OCI-LY3 (cell line): Measurements from ENCODE around the gene SLC46A2.

Experiments used
- H2AFZ ChIP-seq: fragments of 200-600, 300-600 bp; shearing (Covaris generic); 2 replicates; pipeline ENCODE4 v1.6.0; 2014; ENCODE audit warnings: antibody characterized with exemption, low read depth, low read length
- H3K27ac ChIP-seq: fragments of 200-600, 300-600 bp; sonication (generic); 2 replicates; pipeline ENCODE4 v1.5.1; 2014; ENCODE audit warnings: mild to moderate bottlenecking, low read length, moderate library complexity, mixed read lengths
- H3K27me3 ChIP-seq: fragments of 200-600, 300-600 bp; sonication (generic); 2 replicates; pipeline ENCODE4 v1.6.1; 2014; ENCODE audit warnings: low read depth, low read length, mixed read lengths
- H3K36me3 ChIP-seq: fragments of 200-600, 300-600 bp; sonication (generic); replicated peaks from 2 replicates; pipeline ENCODE3; 2014; ENCODE audit warnings: low read depth, low read length, mixed read lengths
- H3K4me1 ChIP-seq: fragments of 300-600, 200-600 bp; sonication (generic); 2 replicates; pipeline ENCODE4 v1.6.1; 2014; ENCODE audit warnings: low read length, mixed read lengths
- H3K4me2 ChIP-seq: fragments of 200-600, 300-600 bp; sonication (generic); 2 replicates; pipeline ENCODE4 v1.6.1; 2014; ENCODE audit warnings: low read length, mixed read lengths
- H3K4me3 ChIP-seq: fragments of 300-600, 200-600 bp; sonication (generic); 2 replicates; pipeline ENCODE4 v1.5.1; 2014; ENCODE audit warnings: antibody characterized with exemption, mild to moderate bottlenecking, low read length, moderate library complexity
- H3K79me2 ChIP-seq: fragments of 300-600, 200-600 bp; shearing (Covaris generic); 2 replicates; pipeline ENCODE4 v1.6.1; 2014; ENCODE audit warnings: mild to moderate bottlenecking, low read length, mixed read lengths
- H3K9ac ChIP-seq: fragments of 300-600, 200-600 bp; shearing (Covaris generic); 2 replicates; pipeline ENCODE4 v1.6.0; 2014; ENCODE audit warnings: mild to moderate bottlenecking, low read length, moderate library complexity
- H3K9me3 ChIP-seq: fragments of 200-600, 300-600 bp; shearing (Covaris generic); 2 replicates; pipeline ENCODE4 v1.6.1; 2014; ENCODE audit warnings: low read length, mixed read lengths; ENCODE audit not compliant: insufficient read depth
- H4K20me1 ChIP-seq: fragments of 200-600, 300-600 bp; sonication (generic); 2 replicates; pipeline ENCODE4 v1.6.1; 2016; ENCODE audit warnings: low read length, mixed read lengths; ENCODE audit not compliant: insufficient read depth
- EZH2phosphoT487 ChIP-seq: fragments of 200-600 bp; shearing (Covaris generic); IDR thresholded peaks from 2 replicates; pipeline ENCODE4 v1.6.1; 2018; ENCODE audit warnings: antibody characterized with exemption, mixed run types, low read depth
- TF ChIP-seq, protein P1 (sequence below): fragments of 200-600, 300-600 bp; sonication (generic); IDR thresholded peaks from 2 replicates; pipeline ENCODE4 v1.5.1; 2014; ENCODE audit warnings: antibody characterized with exemption, low read length, low read depth

The SLC46A2 gene

DNA sequence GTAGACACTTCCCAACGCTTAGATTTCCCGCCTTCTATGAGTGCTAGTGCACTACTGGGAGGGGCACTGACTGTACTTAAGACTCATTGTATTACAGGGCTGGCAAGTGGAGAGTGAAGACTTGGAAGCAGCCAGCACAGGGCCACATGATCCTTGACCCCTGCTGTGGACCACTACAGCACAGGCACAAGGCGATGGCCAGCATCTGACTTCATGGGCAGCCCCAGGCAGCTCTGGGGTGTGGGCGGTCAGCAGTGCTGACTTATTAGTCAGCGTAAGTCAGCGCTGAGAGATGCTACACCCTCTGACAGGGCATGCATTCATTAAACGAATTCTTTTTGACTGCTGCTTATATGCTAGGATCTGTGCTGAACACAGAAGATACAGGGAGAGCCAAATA is 9.3 kb downstream of the SLC46A2 start:
- no peak overlapping the region for H3K27ac ChIP-seq
- H2AFZ ChIP-seq: no peak overlapping the region
- no peaks in the 10 kb centered on the region for H3K36me3 ChIP-seq
- H3K9me3 ChIP-seq: no peaks in the 10 kb centered on the region
- peaks cover 4% of the 10 kb centered on the region; the same call in 1 of the 2 replicates for H3K4me1 ChIP-seq
- TF ChIP-seq, protein P1, sequence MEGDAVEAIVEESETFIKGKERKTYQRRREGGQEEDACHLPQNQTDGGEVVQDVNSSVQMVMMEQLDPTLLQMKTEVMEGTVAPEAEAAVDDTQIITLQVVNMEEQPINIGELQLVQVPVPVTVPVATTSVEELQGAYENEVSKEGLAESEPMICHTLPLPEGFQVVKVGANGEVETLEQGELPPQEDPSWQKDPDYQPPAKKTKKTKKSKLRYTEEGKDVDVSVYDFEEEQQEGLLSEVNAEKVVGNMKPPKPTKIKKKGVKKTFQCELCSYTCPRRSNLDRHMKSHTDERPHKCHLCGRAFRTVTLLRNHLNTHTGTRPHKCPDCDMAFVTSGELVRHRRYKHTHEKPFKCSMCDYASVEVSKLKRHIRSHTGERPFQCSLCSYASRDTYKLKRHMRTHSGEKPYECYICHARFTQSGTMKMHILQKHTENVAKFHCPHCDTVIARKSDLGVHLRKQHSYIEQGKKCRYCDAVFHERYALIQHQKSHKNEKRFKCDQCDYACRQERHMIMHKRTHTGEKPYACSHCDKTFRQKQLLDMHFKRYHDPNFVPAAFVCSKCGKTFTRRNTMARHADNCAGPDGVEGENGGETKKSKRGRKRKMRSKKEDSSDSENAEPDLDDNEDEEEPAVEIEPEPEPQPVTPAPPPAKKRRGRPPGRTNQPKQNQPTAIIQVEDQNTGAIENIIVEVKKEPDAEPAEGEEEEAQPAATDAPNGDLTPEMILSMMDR: no peak
- no peak for TF ChIP-seq EZH2phosphoT487
- H3K79me2 ChIP-seq: no peaks in the 10 kb centered on the region
- H4K20me1 ChIP-seq: no peaks in the 10 kb centered on the region
- no peaks in the 10 kb centered on the region for H3K27me3 ChIP-seq
- H3K4me2 ChIP-seq: no peak overlapping the region
- H3K9ac ChIP-seq: no peak overlapping the region
- no peak overlapping the region for H3K4me3 ChIP-seq

DNA sequence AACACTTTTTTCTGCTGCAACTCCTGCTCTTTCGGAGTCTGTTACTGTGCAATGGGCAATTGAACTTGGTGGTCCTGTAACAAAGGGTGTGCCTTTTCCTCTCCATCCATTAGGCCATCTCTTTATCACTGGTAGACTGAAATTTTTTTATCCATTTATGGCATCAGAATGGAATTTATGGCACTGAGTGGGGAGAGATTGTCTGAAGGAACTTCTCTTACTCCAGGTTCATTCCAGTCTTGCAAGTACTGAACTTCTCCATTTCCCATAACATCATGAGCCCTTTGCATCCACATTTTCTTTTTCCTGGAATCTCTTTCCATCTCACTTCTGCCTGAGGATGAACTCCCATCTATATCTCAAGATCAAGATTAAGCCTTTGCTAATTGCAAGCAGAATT is 10.0 kb downstream of the SLC46A2 start:
- peaks cover 4% of the 10 kb centered on the region; the same call in 1 of the 2 replicates for H3K4me1 ChIP-seq
- no peaks in the 10 kb centered on the region for H3K79me2 ChIP-seq

DNA sequence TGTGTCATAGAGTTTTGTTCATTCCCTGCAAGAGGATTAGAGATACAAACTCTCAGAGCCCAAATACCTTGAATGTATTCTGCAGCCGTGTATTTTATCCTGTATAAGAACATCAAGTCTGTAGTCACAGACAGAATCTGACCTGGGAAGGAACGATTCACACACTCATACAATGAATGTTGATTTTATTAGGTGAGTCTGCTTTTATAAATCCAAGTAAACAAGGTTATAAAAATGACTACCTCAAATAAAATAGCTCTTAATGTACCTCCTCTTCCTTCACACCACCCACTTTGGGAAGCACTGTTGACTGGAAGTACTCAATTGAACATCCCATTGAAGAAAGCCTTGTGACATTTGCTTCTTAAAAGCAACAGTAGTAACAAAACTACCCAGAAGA is 11.9 kb downstream of the SLC46A2 start:
- no peak for TF ChIP-seq EZH2phosphoT487
- TF ChIP-seq, protein P1: no peak
- Histone ChIP-seq H3K4me2 (no peak overlapping the region), H2AFZ (no peak overlapping the region), H3K36me3 (no peaks in the 10 kb centered on the region), H3K27me3 (no peaks in the 10 kb centered on the region), H3K79me2 (no peaks in the 10 kb centered on the region), H3K4me1 (peaks cover 4% of the 10 kb centered on the region; the same call in 1 of the 2 replicates), H3K27ac (no peak overlapping the region), H3K9ac (no peak overlapping the region), H3K4me3 (no peak overlapping the region), H3K9me3 (no peaks in the 10 kb centered on the region), H4K20me1 (no peaks in the 10 kb centered on the region)

More for the DNA sequence above, 10.0 kb downstream of the SLC46A2 start:
- no peak overlapping the region for H3K4me2 ChIP-seq
- H3K9ac ChIP-seq: no peak overlapping the region
- H3K27ac ChIP-seq: no peak overlapping the region
- no peak for TF ChIP-seq EZH2phosphoT487
- TF ChIP-seq, protein P1: no peak
- no peaks in the 10 kb centered on the region for H4K20me1 ChIP-seq
- H3K9me3 ChIP-seq: no peaks in the 10 kb centered on the region
- no peaks in the 10 kb centered on the region for H3K36me3 ChIP-seq
- H3K4me3 ChIP-seq: no peak overlapping the region
- no peak overlapping the region for H2AFZ ChIP-seq
- no peaks in the 10 kb centered on the region for H3K27me3 ChIP-seq

DNA sequence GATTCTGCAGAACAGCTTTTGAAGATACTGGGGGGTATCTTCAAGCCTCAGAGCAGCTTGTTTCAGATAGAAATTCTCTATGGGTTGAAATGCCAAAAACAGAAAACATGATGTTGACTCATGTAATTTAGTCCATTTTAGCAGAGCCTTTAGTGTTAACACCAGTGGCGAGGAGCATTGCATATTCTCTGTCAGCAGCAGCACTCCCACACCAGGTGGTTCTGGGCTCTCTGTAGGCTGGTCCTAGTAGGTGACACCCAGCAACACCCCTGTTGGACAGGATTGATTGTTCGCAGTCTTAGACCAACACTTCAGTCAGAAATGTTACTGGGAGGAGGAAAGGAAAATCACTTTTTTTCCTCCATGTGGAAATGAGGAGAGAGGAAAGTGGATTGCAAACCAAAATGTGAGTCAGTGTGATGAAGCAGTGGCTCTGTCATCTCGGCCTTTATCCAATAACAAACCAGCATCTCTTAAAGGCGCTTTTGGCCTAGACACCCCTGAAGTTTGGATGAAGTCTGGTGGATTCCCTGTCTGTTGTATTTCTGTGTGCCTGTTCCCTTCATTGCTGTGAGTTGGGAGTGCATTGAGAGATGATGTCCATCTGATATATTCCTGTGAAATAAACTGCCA is 16.8 kb downstream of the SLC46A2 start:
- Histone ChIP-seq H2AFZ (no peak overlapping the region), H3K4me2 (no peak overlapping the region), H3K36me3 (peaks cover 10% of the 10 kb centered on the region), H3K4me3 (no peak overlapping the region), H3K79me2 (no peaks in the 10 kb centered on the region), H3K4me1 (peaks cover 35% of the 10 kb centered on the region), H3K27me3 (no peaks in the 10 kb centered on the region), H4K20me1 (no peaks in the 10 kb centered on the region), H3K9me3 (no peaks in the 10 kb centered on the region), H3K9ac (no peak overlapping the region), H3K27ac (no peak overlapping the region)
- no peak for TF ChIP-seq EZH2phosphoT487
- TF ChIP-seq, protein P1: no peak
